Spleen (tissue), 7 donors: ENCODE data around the gene FIBCD1.

Experiments used
- POLR2A ChIP-seq, 3 donors: fragments of 450-650 bp; IDR thresholded peaks; one replicate each; pipeline ENCODE4 v1.5.1; 2017; ENCODE audit warnings: antibody characterized with exemption in 3 of 3, mild to moderate bottlenecking in 1 of 3
- POLR2AphosphoS5 ChIP-seq, 3 donors: sonication (generic); formaldehyde crosslinking; IDR thresholded peaks; one replicate each; pipeline ENCODE4 v1.5.1; 2017; ENCODE audit warnings: antibody characterized with exemption in 3 of 3
- TF ChIP-seq, protein P1 (sequence below), 11 experiments: fragments of 200-600 bp in 7 of 11; fragments of 450-650 bp in 4 of 11; sonication (generic) in 4 of 11; IDR thresholded peaks in 8 of 11; conservative IDR thresholded peaks in 3 of 11; 1 replicate in 7 of 11; 2 replicates in 4 of 11; pipeline versions ENCODE4 v1.4.0 to v1.8.0; 2016 to 2021; ENCODE audit warnings: antibody characterized with exemption in 11 of 11, inconsistent platforms in 4 of 11, mild to moderate bottlenecking in 1 of 11
- donor health status: DM: no; HTN: no; CAD: no; lungs with moderate emphysema.
- donor health status: DM: no; HTN: no; CAD: no.
- donor health status: DM: no; HTN: no; CAD: no.

DNA sequence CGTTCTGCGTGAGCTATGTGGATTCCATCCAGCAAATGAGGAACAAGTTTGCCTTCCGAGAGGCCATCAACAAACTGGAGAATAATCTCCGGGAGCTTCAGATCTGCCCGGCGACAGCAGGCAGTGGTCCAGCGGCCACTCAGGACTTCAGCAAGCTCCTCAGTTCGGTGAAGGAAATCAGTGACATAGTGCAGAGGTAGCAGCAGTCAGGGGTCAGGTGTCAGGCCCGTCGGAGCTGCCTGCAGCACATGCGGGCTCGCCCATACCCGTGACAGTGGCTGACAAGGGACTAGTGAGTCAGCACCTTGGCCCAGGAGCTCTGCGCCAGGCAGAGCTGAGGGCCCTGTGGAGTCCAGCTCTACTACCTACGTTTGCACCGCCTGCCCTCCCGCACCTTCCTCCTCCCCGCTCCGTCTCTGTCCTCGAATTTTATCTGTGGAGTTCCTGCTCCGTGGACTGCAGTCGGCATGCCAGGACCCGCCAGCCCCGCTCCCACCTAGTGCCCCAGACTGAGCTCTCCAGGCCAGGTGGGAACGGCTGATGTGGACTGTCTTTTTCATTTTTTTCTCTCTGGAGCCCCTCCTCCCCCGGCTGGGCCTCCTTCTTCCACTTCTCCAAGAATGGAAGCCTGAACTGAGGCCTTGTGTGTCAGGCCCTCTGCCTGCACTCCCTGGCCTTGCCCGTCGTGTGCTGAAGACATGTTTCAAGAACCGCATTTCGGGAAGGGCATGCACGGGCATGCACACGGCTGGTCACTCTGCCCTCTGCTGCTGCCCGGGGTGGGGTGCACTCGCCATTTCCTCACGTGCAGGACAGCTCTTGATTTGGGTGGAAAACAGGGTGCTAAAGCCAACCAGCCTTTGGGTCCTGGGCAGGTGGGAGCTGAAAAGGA is 53.3 kb downstream of the FIBCD1 start:
- TF ChIP-seq, protein P1, sequence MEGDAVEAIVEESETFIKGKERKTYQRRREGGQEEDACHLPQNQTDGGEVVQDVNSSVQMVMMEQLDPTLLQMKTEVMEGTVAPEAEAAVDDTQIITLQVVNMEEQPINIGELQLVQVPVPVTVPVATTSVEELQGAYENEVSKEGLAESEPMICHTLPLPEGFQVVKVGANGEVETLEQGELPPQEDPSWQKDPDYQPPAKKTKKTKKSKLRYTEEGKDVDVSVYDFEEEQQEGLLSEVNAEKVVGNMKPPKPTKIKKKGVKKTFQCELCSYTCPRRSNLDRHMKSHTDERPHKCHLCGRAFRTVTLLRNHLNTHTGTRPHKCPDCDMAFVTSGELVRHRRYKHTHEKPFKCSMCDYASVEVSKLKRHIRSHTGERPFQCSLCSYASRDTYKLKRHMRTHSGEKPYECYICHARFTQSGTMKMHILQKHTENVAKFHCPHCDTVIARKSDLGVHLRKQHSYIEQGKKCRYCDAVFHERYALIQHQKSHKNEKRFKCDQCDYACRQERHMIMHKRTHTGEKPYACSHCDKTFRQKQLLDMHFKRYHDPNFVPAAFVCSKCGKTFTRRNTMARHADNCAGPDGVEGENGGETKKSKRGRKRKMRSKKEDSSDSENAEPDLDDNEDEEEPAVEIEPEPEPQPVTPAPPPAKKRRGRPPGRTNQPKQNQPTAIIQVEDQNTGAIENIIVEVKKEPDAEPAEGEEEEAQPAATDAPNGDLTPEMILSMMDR (IDR thresholded peaks at IDR 0.05 in 8 of 11, conservative IDR thresholded peaks at IDR 0.05 in 3 of 11): no peak
- TF ChIP-seq POLR2A (IDR thresholded peaks at IDR 0.05): no peak
- TF ChIP-seq POLR2AphosphoS5 (IDR thresholded peaks at IDR 0.05): no peak
